ENCODE measurements around the gene CXCR3.

Gene CXCR3

GRCh38 chrX:71618303-71618721, at the start of gene CXCR3:
CXCR3 (minus strand) TSS chrX:71618511; CDS start chrX:71618449, 62 bp downstream.
- no peak for TF ChIP-seq ZNF600 (tag by site-specific recombination; IDR thresholded peaks at IDR 0.05)
- TF ChIP-seq REST (tag by site-specific recombination; IDR thresholded peaks at IDR 0.05), result no peak
- no peak for TF ChIP-seq BCL11B (tag by site-specific recombination; IDR thresholded peaks at IDR 0.05; ENCODE audit: low read depth)
- TF ChIP-seq ZNF626 (tag by site-specific recombination; IDR thresholded peaks at IDR 0.05), result no peak
- no peak for TF ChIP-seq ZNF121 (tag by site-specific recombination; IDR thresholded peaks at IDR 0.05)
- no peak for TF ChIP-seq SP3 (tag by site-specific recombination; IDR thresholded peaks at IDR 0.05)
- TF ChIP-seq ZNF76 (tag by site-specific recombination; IDR thresholded peaks at IDR 0.05; ENCODE audit: borderline replicate concordance, low read depth), result no peak
- TF ChIP-seq SCRT1 (tag by site-specific recombination; IDR thresholded peaks at IDR 0.05; ENCODE audit: borderline replicate concordance), result no peak
- no peak for TF ChIP-seq ZNF416 (tag by site-specific recombination; IDR thresholded peaks at IDR 0.05)
- TF ChIP-seq ZNF18 (tag by site-specific recombination; IDR thresholded peaks at IDR 0.05), result no peak
- no peak for TF ChIP-seq ZBTB44 (tag by site-specific recombination; IDR thresholded peaks at IDR 0.05)
- no peak for TF ChIP-seq ZNF747 (tag by site-specific recombination; IDR thresholded peaks at IDR 0.05)
- TF ChIP-seq ZNF335 (tag by site-specific recombination; conservative IDR thresholded peaks at IDR 0.05), result no peak
- no peak for TF ChIP-seq EGR2 (tag by site-specific recombination; IDR thresholded peaks at IDR 0.05; ENCODE audit: low read depth)
- no peak for TF ChIP-seq ZNF510 (tag by site-specific recombination; IDR thresholded peaks at IDR 0.05; ENCODE audit: insufficient replicate concordance)
- no peak for TF ChIP-seq ZNF184 (tag by site-specific recombination; IDR thresholded peaks at IDR 0.05)
- no peak for TF ChIP-seq ZNF623 (tag by site-specific recombination; IDR thresholded peaks at IDR 0.05)
- TF ChIP-seq KLF10 (tag by site-specific recombination; IDR thresholded peaks at IDR 0.05), result no peak
- no peak for TF ChIP-seq ZNF16 (tag by site-specific recombination; IDR thresholded peaks at IDR 0.05; ENCODE audit: low read depth)
- POLR2A ChIA-PET, result no interaction called here
- H3K9me3 ChIP-seq (ENCODE audit: control insufficient read depth, insufficient read depth, low read depth, low read length), result no peaks in the 10 kb centered on the region
- H3K4me1 ChIP-seq (ENCODE audit: control insufficient read depth, insufficient read depth, low read length), result no peaks in the 10 kb centered on the region
- CTCF ChIA-PET, result interaction anchor here (1.3 kb wide), 1 partner anchor 34 kb away, joined by 3 read pairs; no protein-coding TSS in a partner anchor
- peaks cover 0 to 5% of the 10 kb centered on the region in 2 experiments; a peak in 2 of 3 replicates for H3K36me3 ChIP-seq (ENCODE audit: control insufficient read depth in 2 of 2, insufficient read depth in 1 of 2, low read length in 2 of 2)
- H3K27ac ChIP-seq (ENCODE audit: extremely low read depth, low read depth, low read length), result no peak within 1 kb of the TSS
- H3K4me3 ChIP-seq (ENCODE audit: low read depth, low read length), result no peak within 1 kb of the TSS
